GM19395 (cell line): Measurements from ENCODE around the gene ACTL7A.
"Not testable (repeated sequence)": the region's sequence is repeated elsewhere in the genome, so short reads cannot be mapped to it uniquely, and the experiment has no call there.

Experiments used
- ATAC-seq: cut with Tn5 transposase; IDR thresholded peaks from one replicate; pipeline ENCODE4 v1.9.1; 2021; ENCODE audit warnings: mild to moderate bottlenecking, moderate library complexity; ENCODE audit not compliant: unreplicated experiment

ACTL7A gene

GRCh38 chr9:108861997-108862396, at the start of gene ACTL7A:
Gene ACTL7A (plus strand): TSS chr9:108862266. CDS start chr9:108862323, 57 bp downstream.
- no peak for ATAC-seq

GRCh38 chr9:108812396-108813025, 49.6 kb upstream of the ACTL7A start:
- ATAC-seq, result no peak

GRCh38 chr9:108813951-108814601, 48.0 kb upstream of the ACTL7A start:
- no peak for ATAC-seq

GRCh38 chr9:108815156-108815555, 46.9 kb upstream of the ACTL7A start:
- no peak for ATAC-seq

- no peak for ATAC-seq
Observed at GRCh38 chr9:108816037-108816436, 46.0 kb upstream of the ACTL7A start.

GRCh38 chr9:108823829-108824228, 38.2 kb upstream of the ACTL7A start:
- no peak for ATAC-seq

- ATAC-seq, result no peak
Observed at GRCh38 chr9:108830272-108830671, 31.8 kb upstream of the ACTL7A start.

- ATAC-seq, result no peak
Observed at GRCh38 chr9:108831496-108832178, 30.4 kb upstream of the ACTL7A start.

GRCh38 chr9:108832179-108832500, 29.9 kb upstream of the ACTL7A start:
- no peak for ATAC-seq

GRCh38 chr9:108834959-108835665, 27.0 kb upstream of the ACTL7A start:
- no peak for ATAC-seq

- ATAC-seq, result no peak
Observed at GRCh38 chr9:108835831-108836230, 26.2 kb upstream of the ACTL7A start.

- ATAC-seq, result no peak
Observed at GRCh38 chr9:108836319-108836718, 25.7 kb upstream of the ACTL7A start.

GRCh38 chr9:108836781-108837180, 25.3 kb upstream of the ACTL7A start:
- no peak for ATAC-seq

GRCh38 chr9:108837530-108837929, 24.5 kb upstream of the ACTL7A start:
- no peak for ATAC-seq

GRCh38 chr9:108838017-108838416, 24.0 kb upstream of the ACTL7A start:
- ATAC-seq, result no peak

- ATAC-seq, result not testable (repeated sequence)
Observed at GRCh38 chr9:108839561-108839960, 22.5 kb upstream of the ACTL7A start.

GRCh38 chr9:108842610-108843295, 19.3 kb upstream of the ACTL7A start:
- ATAC-seq, result peak; percentile 77

GRCh38 chr9:108844391-108844790, 17.7 kb upstream of the ACTL7A start:
- no peak for ATAC-seq

- ATAC-seq, result no peak
Observed at GRCh38 chr9:108844856-108845255, 17.2 kb upstream of the ACTL7A start.

- ATAC-seq, result no peak
Observed at GRCh38 chr9:108845507-108845906, 16.6 kb upstream of the ACTL7A start.

- ATAC-seq, result no peak
Observed at GRCh38 chr9:108845947-108846346, 16.1 kb upstream of the ACTL7A start.
